SK-N-SH treated with all-trans-retinoic acid at 6 μM for 48 hours (cell line): ENCODE results near the gene MRPL12.

Experiments
- ATAC-seq: fragments of 200-7000 bp; cut with Tn5 transposase; 3 replicates; pipeline ENCODE4 v1.9.1; 2020; ENCODE audit warnings: mild to moderate bottlenecking, moderate library complexity
- ARNTL ChIP-seq: fragments of 450-650 bp; formaldehyde crosslinking; IDR thresholded peaks from 2 replicates; pipeline ENCODE4 v1.5.0; 2020; ENCODE audit warnings: low read depth, mild to moderate bottlenecking, moderate library complexity, borderline replicate concordance
- BACH2 ChIP-seq: fragments of 250-450 bp; sonication (Bioruptor Pico); IDR thresholded peaks from 2 replicates; pipeline ENCODE4 v1.9.0; 2021; ENCODE audit warnings: mild to moderate bottlenecking, borderline replicate concordance
- CSDC2 ChIP-seq: fragments of 250-450 bp; sonication (Bioruptor Pico); IDR thresholded peaks from 2 replicates; pipeline ENCODE4 v1.5.0; 2020; ENCODE audit warnings: mild to moderate bottlenecking, moderate library complexity
- GLIS3 ChIP-seq: fragments of 250-450 bp; sonication (Bioruptor Pico); IDR thresholded peaks from 2 replicates; pipeline ENCODE4 v1.5.0; 2020; ENCODE audit warnings: mild to moderate bottlenecking, moderate library complexity
- ISL1 ChIP-seq: fragments of 250-450 bp; sonication (Bioruptor Pico); IDR thresholded peaks from 2 replicates; pipeline ENCODE4 v2.1.2; 2022; ENCODE audit warnings: mild to moderate bottlenecking, moderate library complexity
- OSR1 ChIP-seq: fragments of 250-450 bp; sonication (Bioruptor Pico); IDR thresholded peaks from 2 replicates; pipeline ENCODE4 v1.8.0; 2022; ENCODE audit warnings: moderate library complexity, mild to moderate bottlenecking, inconsistent platforms
- PATZ1 ChIP-seq: fragments of 250-450 bp; sonication (Bioruptor Pico); IDR thresholded peaks from 2 replicates; pipeline ENCODE4 v1.8.0; 2020; ENCODE audit warnings: mild to moderate bottlenecking, moderate library complexity, borderline replicate concordance
- RARB ChIP-seq: fragments of 250-450 bp; sonication (Bioruptor Pico); IDR thresholded peaks from 2 replicates; pipeline ENCODE4 v1.8.0; 2021; ENCODE audit warnings: mild to moderate bottlenecking, moderate library complexity
- SNAI2 ChIP-seq: fragments of 250-450 bp; sonication (Bioruptor Pico); IDR thresholded peaks from 2 replicates; pipeline ENCODE4 v1.5.0; 2020; ENCODE audit warnings: mild to moderate bottlenecking, moderate library complexity
- TOX ChIP-seq: fragments of 250-450 bp; sonication (Bioruptor Pico); IDR thresholded peaks from 2 replicates; pipeline ENCODE4 v1.8.0; 2021; ENCODE audit warnings: mild to moderate bottlenecking, moderate library complexity, borderline replicate concordance
- ZC3H10 ChIP-seq: fragments of 250-450 bp; sonication (Bioruptor Pico); IDR thresholded peaks from 2 replicates; pipeline ENCODE4 v1.5.1; 2021; ENCODE audit warnings: mild to moderate bottlenecking, moderate library complexity
- ZFP3 ChIP-seq: fragments of 250-450 bp; sonication (Bioruptor Pico); IDR thresholded peaks from 2 replicates; pipeline ENCODE4 v1.5.0; 2020; ENCODE audit warnings: mild to moderate bottlenecking, moderate library complexity
- ZFP30 ChIP-seq: fragments of 450-650 bp; formaldehyde crosslinking; IDR thresholded peaks from 2 replicates; pipeline ENCODE4 v1.5.0; 2022; ENCODE audit warnings: mild to moderate bottlenecking, moderate library complexity
- ZNF565 ChIP-seq: fragments of 450-650 bp; formaldehyde crosslinking; conservative IDR thresholded peaks from 2 replicates; pipeline ENCODE4 v1.5.0; 2020; ENCODE audit warnings: low read depth, mild to moderate bottlenecking, moderate library complexity
- ZNF70 ChIP-seq: fragments of 450-650 bp; formaldehyde crosslinking; IDR thresholded peaks from 2 replicates; pipeline ENCODE4 v1.5.0; 2020; ENCODE audit warnings: mild to moderate bottlenecking, moderate library complexity
- ZNF8 ChIP-seq: fragments of 450-650 bp; formaldehyde crosslinking; IDR thresholded peaks from 2 replicates; pipeline ENCODE4 v1.5.0; 2020; ENCODE audit warnings: mild to moderate bottlenecking, moderate library complexity
- TF ChIP-seq, protein P1 (sequence below): fragments of 250-450 bp; sonication (Bioruptor Pico); IDR thresholded peaks from 2 replicates; pipeline ENCODE4 v1.5.0; 2020; ENCODE audit warnings: mild to moderate bottlenecking, moderate library complexity
- TF ChIP-seq, protein P2 (sequence below): fragments of 250-450 bp; sonication (Bioruptor Pico); IDR thresholded peaks from 2 replicates; pipeline ENCODE4 v1.5.1; 2021; ENCODE audit warnings: mild to moderate bottlenecking, moderate library complexity
- TF ChIP-seq, protein P3 (sequence below): fragments of 250-450 bp; sonication (Bioruptor Pico); IDR thresholded peaks from 2 replicates; pipeline ENCODE4 v1.8.0; 2021; ENCODE audit warnings: low read depth, mild to moderate bottlenecking, moderate library complexity, borderline replicate concordance

The MRPL12 gene

GRCh38 chr17:81684442-81684911 is 18.7 kb upstream of the MRPL12 start:
- TF ChIP-seq BACH2 (CRISPR knock-in tag) (no peak), RARB (CRISPR knock-in tag) (no peak), OSR1 (CRISPR knock-in tag) (no peak), ZNF565 (no peak), ZFP3 (CRISPR knock-in tag) (no peak), TOX (CRISPR knock-in tag) (no peak)
- TF ChIP-seq, protein P1, sequence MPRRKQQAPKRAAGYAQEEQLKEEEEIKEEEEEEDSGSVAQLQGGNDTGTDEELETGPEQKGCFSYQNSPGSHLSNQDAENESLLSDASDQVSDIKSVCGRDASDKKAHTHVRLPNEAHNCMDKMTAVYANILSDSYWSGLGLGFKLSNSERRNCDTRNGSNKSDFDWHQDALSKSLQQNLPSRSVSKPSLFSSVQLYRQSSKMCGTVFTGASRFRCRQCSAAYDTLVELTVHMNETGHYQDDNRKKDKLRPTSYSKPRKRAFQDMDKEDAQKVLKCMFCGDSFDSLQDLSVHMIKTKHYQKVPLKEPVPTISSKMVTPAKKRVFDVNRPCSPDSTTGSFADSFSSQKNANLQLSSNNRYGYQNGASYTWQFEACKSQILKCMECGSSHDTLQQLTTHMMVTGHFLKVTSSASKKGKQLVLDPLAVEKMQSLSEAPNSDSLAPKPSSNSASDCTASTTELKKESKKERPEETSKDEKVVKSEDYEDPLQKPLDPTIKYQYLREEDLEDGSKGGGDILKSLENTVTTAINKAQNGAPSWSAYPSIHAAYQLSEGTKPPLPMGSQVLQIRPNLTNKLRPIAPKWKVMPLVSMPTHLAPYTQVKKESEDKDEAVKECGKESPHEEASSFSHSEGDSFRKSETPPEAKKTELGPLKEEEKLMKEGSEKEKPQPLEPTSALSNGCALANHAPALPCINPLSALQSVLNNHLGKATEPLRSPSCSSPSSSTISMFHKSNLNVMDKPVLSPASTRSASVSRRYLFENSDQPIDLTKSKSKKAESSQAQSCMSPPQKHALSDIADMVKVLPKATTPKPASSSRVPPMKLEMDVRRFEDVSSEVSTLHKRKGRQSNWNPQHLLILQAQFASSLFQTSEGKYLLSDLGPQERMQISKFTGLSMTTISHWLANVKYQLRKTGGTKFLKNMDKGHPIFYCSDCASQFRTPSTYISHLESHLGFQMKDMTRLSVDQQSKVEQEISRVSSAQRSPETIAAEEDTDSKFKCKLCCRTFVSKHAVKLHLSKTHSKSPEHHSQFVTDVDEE (CRISPR knock-in tag): no peak
- TF ChIP-seq, protein P2, sequence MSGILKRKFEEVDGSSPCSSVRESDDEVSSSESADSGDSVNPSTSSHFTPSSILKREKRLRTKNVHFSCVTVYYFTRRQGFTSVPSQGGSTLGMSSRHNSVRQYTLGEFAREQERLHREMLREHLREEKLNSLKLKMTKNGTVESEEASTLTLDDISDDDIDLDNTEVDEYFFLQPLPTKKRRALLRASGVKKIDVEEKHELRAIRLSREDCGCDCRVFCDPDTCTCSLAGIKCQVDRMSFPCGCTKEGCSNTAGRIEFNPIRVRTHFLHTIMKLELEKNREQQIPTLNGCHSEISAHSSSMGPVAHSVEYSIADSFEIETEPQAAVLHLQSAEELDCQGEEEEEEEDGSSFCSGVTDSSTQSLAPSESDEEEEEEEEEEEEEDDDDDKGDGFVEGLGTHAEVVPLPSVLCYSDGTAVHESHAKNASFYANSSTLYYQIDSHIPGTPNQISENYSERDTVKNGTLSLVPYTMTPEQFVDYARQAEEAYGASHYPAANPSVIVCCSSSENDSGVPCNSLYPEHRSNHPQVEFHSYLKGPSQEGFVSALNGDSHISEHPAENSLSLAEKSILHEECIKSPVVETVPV (CRISPR knock-in tag): no peak
- TF ChIP-seq, protein P3, sequence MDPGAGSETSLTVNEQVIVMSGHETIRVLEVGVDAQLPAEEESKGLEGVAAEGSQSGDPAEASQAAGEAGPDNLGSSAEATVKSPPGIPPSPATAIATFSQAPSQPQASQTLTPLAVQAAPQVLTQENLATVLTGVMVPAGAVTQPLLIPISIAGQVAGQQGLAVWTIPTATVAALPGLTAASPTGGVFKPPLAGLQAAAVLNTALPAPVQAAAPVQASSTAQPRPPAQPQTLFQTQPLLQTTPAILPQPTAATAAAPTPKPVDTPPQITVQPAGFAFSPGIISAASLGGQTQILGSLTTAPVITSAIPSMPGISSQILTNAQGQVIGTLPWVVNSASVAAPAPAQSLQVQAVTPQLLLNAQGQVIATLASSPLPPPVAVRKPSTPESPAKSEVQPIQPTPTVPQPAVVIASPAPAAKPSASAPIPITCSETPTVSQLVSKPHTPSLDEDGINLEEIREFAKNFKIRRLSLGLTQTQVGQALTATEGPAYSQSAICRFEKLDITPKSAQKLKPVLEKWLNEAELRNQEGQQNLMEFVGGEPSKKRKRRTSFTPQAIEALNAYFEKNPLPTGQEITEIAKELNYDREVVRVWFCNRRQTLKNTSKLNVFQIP (CRISPR knock-in tag): no peak
- TF ChIP-seq, all 23 proteins: peak for 0
- ATAC-seq: no peak; the same call in 1 of the 3 replicates

DNA sequence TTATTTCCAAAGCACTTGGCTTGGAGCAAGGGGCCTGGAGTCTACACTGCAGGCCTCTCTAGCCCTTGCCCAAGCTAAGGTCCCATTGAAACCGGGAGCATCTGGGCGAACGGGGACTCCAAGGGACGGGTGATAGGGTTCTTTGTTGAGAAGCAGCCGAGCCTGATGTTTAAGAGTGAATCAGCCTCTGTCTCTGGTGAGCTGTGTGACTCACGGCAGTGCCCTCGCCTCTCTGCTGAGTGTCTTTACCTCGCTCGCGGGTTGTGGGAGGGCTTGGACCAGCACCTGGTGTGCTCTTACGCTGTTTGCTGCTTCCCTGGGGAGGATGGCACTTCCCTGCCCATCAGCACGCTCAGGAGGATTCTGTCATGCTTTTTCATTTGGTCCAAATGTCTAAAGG is 18.1 kb upstream of the MRPL12 start:
- ATAC-seq: peak; percentile 11; the same call in 2 of the 3 replicates
- no peak for TF ChIP-seq RARB (CRISPR knock-in tag)
- no peak for TF ChIP-seq ZNF8 (CRISPR knock-in tag)
- TF ChIP-seq GLIS3: no peak
- TF ChIP-seq, protein P2 (CRISPR knock-in tag): no peak
- TF ChIP-seq SNAI2 (CRISPR knock-in tag): no peak
- TF ChIP-seq, protein P3 (CRISPR knock-in tag): no peak
- no peak for TF ChIP-seq ZFP3 (CRISPR knock-in tag)
- no peak for TF ChIP-seq ISL1 (CRISPR knock-in tag)
- TF ChIP-seq ZNF70 (CRISPR knock-in tag): no peak
- TF ChIP-seq ZFP30 (CRISPR knock-in tag): no peak
- no peak for TF ChIP-seq ZC3H10 (CRISPR knock-in tag)
- TF ChIP-seq CSDC2 (CRISPR knock-in tag): no peak
- no peak for TF ChIP-seq ZNF565
- TF ChIP-seq, protein P1 (CRISPR knock-in tag): no peak
- no peak for TF ChIP-seq ARNTL (CRISPR knock-in tag)
- TF ChIP-seq OSR1 (CRISPR knock-in tag): no peak
- TF ChIP-seq PATZ1 (CRISPR knock-in tag): no peak
- no peak for TF ChIP-seq TOX (CRISPR knock-in tag)
